CD4-positive, CD25-positive, alpha-beta regulatory T cell (primary cell): ENCODE data around the gene PTBP3. TPM values are rescaled to one million over a fixed set of nuclear protein-coding genes. Genes with fewer than 3 reads are reported as not detected.
"Not testable (repeated sequence)": the region's sequence is repeated elsewhere in the genome, so short reads cannot be mapped to it uniquely, and the experiment has no call there.

Experiments
- ATAC-seq, 2 donors: fragments of 150-1000 bp; cut with Tn5 transposase; one replicate each; pipeline ENCODE4 v1.10.0; 2021; ENCODE audit warnings: low read depth in 2 of 2, moderate number of reproducible peaks in 2 of 2, moderate library complexity in 1 of 2
- DNase-seq, 3 donors: peaks; one replicate each; pipeline versions ENCODE4 v3.0.0 to v3.0.0-alpha.2; 2012 to 2022; ENCODE audit warnings: mixed read lengths in 1 of 3
- H3K27ac ChIP-seq: one replicate; pipeline ENCODE4 v1.7.0; 2013; ENCODE audit warnings: mild to moderate bottlenecking, low read length; ENCODE audit not compliant: insufficient read depth, poor library complexity, severe bottlenecking
- H3K27me3 ChIP-seq: one replicate; pipeline ENCODE4 v1.7.0; 2013; ENCODE audit warnings: low read length; ENCODE audit not compliant: control insufficient read depth, insufficient read depth
- H3K36me3 ChIP-seq: one replicate; pipeline ENCODE4 v1.7.0; 2013; ENCODE audit warnings: mild to moderate bottlenecking, low read length, moderate library complexity; ENCODE audit not compliant: control insufficient read depth, insufficient read depth
- H3K4me1 ChIP-seq: 2 replicates; pipeline ENCODE4 v1.7.0; 2013; ENCODE audit warnings: mild to moderate bottlenecking, low read length; ENCODE audit not compliant: insufficient read depth, control insufficient read depth, poor library complexity, severe bottlenecking
- H3K4me3 ChIP-seq: one replicate; pipeline ENCODE4 v1.7.0; 2013; ENCODE audit warnings: low read depth, mild to moderate bottlenecking, low read length, moderate library complexity
- H3K9me3 ChIP-seq, 2 experiments: 1 replicate in 1 of 2; 2 replicates in 1 of 2; pipeline ENCODE4 v1.7.0; 2013; ENCODE audit warnings: low read length in 2 of 2, mild to moderate bottlenecking in 1 of 2, moderate library complexity in 1 of 2; ENCODE audit not compliant: control insufficient read depth in 2 of 2
- H3K27ac Mint-ChIP-seq, 3 donors: one replicate each; pipeline ENCODE4 v1.8.0; 2020 to 2022; ENCODE audit warnings: mild to moderate bottlenecking in 3 of 3, mixed read lengths in 3 of 3, moderate library complexity in 2 of 3
- H3K27me3 Mint-ChIP-seq: one replicate; pipeline ENCODE4 v1.8.0; 2022; ENCODE audit warnings: mild to moderate bottlenecking, mixed read lengths
- H3K36me3 Mint-ChIP-seq: one replicate; pipeline ENCODE4 v1.8.0; 2020; ENCODE audit warnings: mixed read lengths
- H3K4me1 Mint-ChIP-seq, 4 donors: one replicate each; pipeline ENCODE4 v1.8.0; 2020 to 2022; ENCODE audit warnings: mixed read lengths in 4 of 4, mild to moderate bottlenecking in 1 of 4
- H3K4me3 Mint-ChIP-seq, 4 donors: one replicate each; pipeline ENCODE4 v1.8.0; 2020 to 2022; ENCODE audit warnings: mild to moderate bottlenecking in 4 of 4, mixed read lengths in 4 of 4, moderate library complexity in 3 of 4
- H3K9me3 Mint-ChIP-seq, 7 donors: one replicate each; pipeline ENCODE4 v1.8.0; 2020 to 2022; ENCODE audit warnings: mixed read lengths in 7 of 7, mild to moderate bottlenecking in 3 of 7, moderate library complexity in 2 of 7
- polyA plus RNA-seq, 4 donors: library from polyadenylated mRNA; unstranded; fragments of 300-500 nt; fragmentation: Illumina TruSeq; gene quantifications; one replicate each; pipeline ENCODE4 v1.2.3, GENCODE V29; 2021
- total RNA-seq: library from RNA; stranded (reverse); gene quantifications from one replicate; pipeline ENCODE4 v1.2.3, GENCODE V29; 2022

PTBP3 gene
- total and polyA plus RNA-seq, 5 donors from 2014 or later, result 49.5 to 144 (median 53.3) TPM

DNA sequence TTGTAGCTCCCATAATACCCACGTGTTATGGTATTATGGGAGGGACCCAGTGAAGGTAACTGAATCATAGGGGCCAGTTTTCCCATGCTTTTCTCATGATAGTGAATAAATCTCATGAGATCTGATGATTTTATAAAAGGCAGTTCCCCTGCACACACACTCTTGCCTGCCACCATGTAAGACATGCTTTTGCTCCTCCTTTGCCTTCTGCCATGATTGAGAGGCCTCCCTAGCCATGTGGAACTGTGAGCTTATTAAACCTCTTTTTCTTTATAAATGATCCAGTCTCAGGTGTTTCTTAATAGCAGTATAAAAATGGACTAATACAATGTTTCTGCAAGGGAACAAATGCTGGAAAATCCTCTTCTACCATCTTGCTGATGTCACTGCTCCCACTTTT is 36.4 kb upstream of the PTBP3 start:
- H3K36me3 ChIP-seq, result no peaks in the 10 kb centered on the region
- ATAC-seq, result no peak
- DNase-seq, result no peak
- Mint-ChIP-seq H3K4me3 (no peak overlapping the region), H3K27me3 (peaks cover 5% of the 10 kb centered on the region), H3K27ac (no peak overlapping the region), H3K36me3 (peaks cover 13% of the 10 kb centered on the region), H3K4me1 (peaks cover 0 to 12% (median 9%) of the 10 kb centered on the region in 4 donors), H3K9me3 (peaks cover 0 to 33% (median 12%) of the 10 kb centered on the region in 7 donors)
- H3K4me1 ChIP-seq, result no peaks in the 10 kb centered on the region
- peaks cover 8 to 11% of the 10 kb centered on the region in 2 experiments for H3K9me3 ChIP-seq
- H3K27ac ChIP-seq, result no peak overlapping the region
- no peak overlapping the region for H3K4me3 ChIP-seq
- no peaks in the 10 kb centered on the region for H3K27me3 ChIP-seq

- Mint-ChIP-seq H3K27ac (no peak overlapping the region), H3K36me3 (peaks cover 8% of the 10 kb centered on the region), H3K4me1 (peaks cover 0 to 2% (median 0%) of the 10 kb centered on the region in 4 donors), H3K4me3 (no peak overlapping the region), H3K9me3 (peaks cover 0 to 29% (median 11%) of the 10 kb centered on the region in 7 donors), H3K27me3 (peaks cover 14% of the 10 kb centered on the region)
- Histone ChIP-seq H3K27ac (no peak overlapping the region), H3K27me3 (no peaks in the 10 kb centered on the region), H3K4me1 (no peaks in the 10 kb centered on the region), H3K4me3 (no peak overlapping the region), H3K9me3 (peaks cover 8 to 11% of the 10 kb centered on the region in 2 experiments), H3K36me3 (no peaks in the 10 kb centered on the region)
- ATAC-seq, result no peak
- no peak for DNase-seq
Measured at GRCh38 chr9:112367465-112367864, 34.0 kb upstream of the PTBP3 start.

- Mint-ChIP-seq H3K27ac (peak overlapping the region in 1 of 3 donors; percentile 30), H3K4me1 (peaks cover 0 to 2% (median under 1%) of the 10 kb centered on the region in 4 donors), H3K27me3 (peaks cover 20% of the 10 kb centered on the region), H3K4me3 (no peak overlapping the region), H3K36me3 (peaks cover 8% of the 10 kb centered on the region), H3K9me3 (peaks cover 0 to 29% (median 10%) of the 10 kb centered on the region in 7 donors)
- Histone ChIP-seq H3K4me3 (no peak overlapping the region), H3K27me3 (no peaks in the 10 kb centered on the region), H3K9me3 (peaks cover 8 to 11% of the 10 kb centered on the region in 2 experiments), H3K27ac (no peak overlapping the region), H3K36me3 (no peaks in the 10 kb centered on the region), H3K4me1 (peaks cover 2% of the 10 kb centered on the region)
- no peak for DNase-seq
- no peak for ATAC-seq
Measured at GRCh38 chr9:112366591-112366990, 33.2 kb upstream of the PTBP3 start.

DNA sequence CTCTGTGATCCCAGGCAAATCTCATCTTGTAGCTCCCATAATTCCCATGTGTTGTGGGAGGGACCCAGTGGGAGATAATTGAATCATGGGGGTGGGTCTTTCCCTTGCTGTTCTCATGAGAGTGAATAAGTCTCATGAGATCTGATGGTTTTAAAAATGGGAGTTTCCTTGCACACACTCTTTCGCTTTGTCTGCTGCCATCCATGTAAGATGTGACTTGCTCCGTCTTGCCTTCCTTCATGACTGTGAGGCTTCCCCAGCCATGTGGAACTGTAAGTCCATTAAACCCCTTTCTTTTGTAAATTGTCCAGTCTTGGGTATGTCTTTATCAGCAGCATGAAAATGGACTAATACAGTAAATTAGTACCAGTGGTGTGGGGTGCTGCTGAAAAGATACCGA is 31.8 kb upstream of the PTBP3 start:
- not testable (repeated sequence) for H3K36me3 ChIP-seq, H3K4me1 Mint-ChIP-seq, H3K4me3 Mint-ChIP-seq, H3K9me3 ChIP-seq, H3K27ac ChIP-seq, DNase-seq, ATAC-seq, H3K4me1 ChIP-seq, H3K36me3 Mint-ChIP-seq, H3K4me3 ChIP-seq, H3K27ac Mint-ChIP-seq, H3K27me3 ChIP-seq
- Mint-ChIP-seq H3K9me3 (peaks cover 0 to 25% (median 9%) of the 10 kb centered on the region in 7 donors), H3K27me3 (peaks cover 21% of the 10 kb centered on the region)

DNA sequence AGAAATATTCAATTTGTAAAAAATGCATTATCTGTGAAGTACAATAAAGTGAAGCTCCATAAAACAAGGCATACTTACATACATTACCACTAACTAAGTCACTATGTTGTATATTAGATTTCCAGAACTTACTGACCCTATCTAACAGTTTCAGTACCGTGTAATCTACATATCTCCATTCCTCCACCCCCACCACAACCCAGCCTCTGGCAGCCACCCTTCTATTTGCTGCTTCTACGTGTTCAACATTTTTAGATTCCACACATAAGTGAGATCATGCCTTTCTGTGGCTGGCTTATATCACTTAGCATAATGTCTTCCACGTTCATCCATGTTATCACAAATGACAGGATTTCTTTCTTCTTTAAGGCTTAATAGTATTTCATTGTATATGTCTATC is 31.3 kb upstream of the PTBP3 start:
- Mint-ChIP-seq H3K27ac (no peak overlapping the region), H3K4me3 (no peak overlapping the region), H3K27me3 (peaks cover 17% of the 10 kb centered on the region), H3K9me3 (peaks cover 0 to 21% (median 6%) of the 10 kb centered on the region in 7 donors), H3K4me1 (peaks cover 0 to 3% (median under 1%) of the 10 kb centered on the region in 4 donors), H3K36me3 (peaks cover 4% of the 10 kb centered on the region)
- Histone ChIP-seq H3K4me3 (no peak overlapping the region), H3K36me3 (no peaks in the 10 kb centered on the region), H3K27ac (no peak overlapping the region), H3K4me1 (peaks cover 6% of the 10 kb centered on the region), H3K27me3 (no peaks in the 10 kb centered on the region), H3K9me3 (peaks cover 5 to 8% of the 10 kb centered on the region in 2 experiments)
- DNase-seq (no peak), ATAC-seq (no peak)

DNA sequence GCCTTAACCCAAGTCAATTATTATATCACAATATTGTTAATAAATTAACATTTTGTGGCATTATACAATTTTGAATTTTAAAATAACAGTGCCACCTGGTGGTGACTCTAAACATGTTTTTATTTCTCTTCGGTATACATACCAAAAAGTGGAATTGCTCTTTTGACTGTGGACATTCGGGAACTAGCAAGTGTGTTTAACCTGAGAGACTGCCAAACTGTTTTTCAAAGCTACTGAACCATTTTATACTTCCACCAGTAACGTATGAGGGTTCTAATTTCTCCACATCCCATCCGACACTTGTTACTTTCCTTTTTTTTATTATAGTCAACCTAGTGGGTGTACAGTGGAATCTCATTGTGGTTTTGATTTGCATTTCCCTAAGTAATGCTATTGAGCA is 28.2 kb upstream of the PTBP3 start:
- no peaks in the 10 kb centered on the region for H3K36me3 Mint-ChIP-seq
- peaks cover 16% of the 10 kb centered on the region for H3K27me3 Mint-ChIP-seq
- Histone ChIP-seq H3K36me3 (no peaks in the 10 kb centered on the region), H3K27me3 (no peaks in the 10 kb centered on the region), H3K4me3 (peak overlapping the region; percentile 32), H3K9me3 (no peaks in the 10 kb centered on the region), H3K27ac (no peak overlapping the region), H3K4me1 (peaks cover 6% of the 10 kb centered on the region)
- H3K27ac Mint-ChIP-seq, result no peak overlapping the region
- H3K4me3 Mint-ChIP-seq, result no peak overlapping the region
- H3K4me1 Mint-ChIP-seq, result peaks cover 0 to 3% (median under 1%) of the 10 kb centered on the region in 4 donors
- H3K9me3 Mint-ChIP-seq, result peaks cover 0 to 5% (median 0%) of the 10 kb centered on the region in 7 donors
- ATAC-seq (no peak), DNase-seq (peak in 2 of 3 donors; percentile 58 to 68)

- DNase-seq, result no peak
- H3K27ac Mint-ChIP-seq, result no peak overlapping the region
- Histone ChIP-seq H3K9me3 (no peaks in the 10 kb centered on the region), H3K27ac (no peak overlapping the region), H3K27me3 (no peaks in the 10 kb centered on the region), H3K36me3 (no peaks in the 10 kb centered on the region), H3K4me3 (no peak overlapping the region), H3K4me1 (peaks cover 6% of the 10 kb centered on the region)
- peaks cover 0 to 9% (median 2%) of the 10 kb centered on the region in 4 donors for H3K4me1 Mint-ChIP-seq
- ATAC-seq, result no peak
- peaks cover 0 to 2% (median 0%) of the 10 kb centered on the region in 7 donors for H3K9me3 Mint-ChIP-seq
- peaks cover 18% of the 10 kb centered on the region for H3K27me3 Mint-ChIP-seq
- H3K36me3 Mint-ChIP-seq, result no peaks in the 10 kb centered on the region
- no peak overlapping the region for H3K4me3 Mint-ChIP-seq
Measured at GRCh38 chr9:112360047-112360804, 26.8 kb upstream of the PTBP3 start.
